Suprapubic skin (tissue), 4 donors: Measurements from ENCODE around the gene CLDN22. TPM values are rescaled to one million over a fixed set of nuclear protein-coding genes. Genes with fewer than 3 reads are reported as not detected.

ENCODE experiments used
- DNase-seq, 2 donors: peaks; one replicate each; pipeline ENCODE4 v3.0.0-alpha.2; 2019; ENCODE audit warnings: low spot score in 2 of 2
- H3K27ac ChIP-seq: fragments of 200-600 bp; sonication (generic); one replicate; pipeline ENCODE4 v1.5.1; 2019
- H3K27me3 ChIP-seq: fragments of 200-600 bp; sonication (generic); one replicate; pipeline ENCODE4 v1.5.1; 2019
- H3K36me3 ChIP-seq: fragments of 200-600 bp; sonication (generic); one replicate; pipeline ENCODE4 v1.5.1; 2019
- H3K4me1 ChIP-seq: fragments of 200-600 bp; sonication (generic); one replicate; pipeline ENCODE4 v1.5.1; 2019
- H3K4me3 ChIP-seq: fragments of 200-600 bp; sonication (generic); one replicate; pipeline ENCODE4 v1.5.1; 2019; ENCODE audit warnings: mild to moderate bottlenecking
- H3K9me3 ChIP-seq: fragments of 200-600 bp; sonication (generic); one replicate; pipeline ENCODE4 v1.5.1; 2019
- EP300 ChIP-seq: sonication (generic); formaldehyde crosslinking; IDR thresholded peaks from one replicate; pipeline ENCODE4 v1.6.1; 2017; ENCODE audit warnings: antibody characterized with exemption
- POLR2A ChIP-seq, 2 donors: fragments of 450-650 bp; IDR thresholded peaks; one replicate each; pipeline ENCODE4 v1.6.1; 2017; ENCODE audit warnings: antibody characterized with exemption in 2 of 2, mild to moderate bottlenecking in 2 of 2, moderate library complexity in 2 of 2
- POLR2AphosphoS5 ChIP-seq, 3 donors: sonication (generic); formaldehyde crosslinking; IDR thresholded peaks; one replicate each; pipeline ENCODE4 v1.6.1; 2017; ENCODE audit warnings: antibody characterized with exemption in 3 of 3
- WGBS: methylation state at CpG from one replicate; pipeline ENCODE4 v1.1.5; 2018; 5-methylcytosine and 5-hydroxymethylcytosine counted together
- total RNA-seq, 4 donors: library from RNA; depleted of rRNA; stranded (reverse); fragments of >200 nt; gene quantifications; one replicate each; pipeline ENCODE4 v1.1.0, GENCODE V29; 2016
- TF ChIP-seq, protein P1 (sequence below), 2 donors: fragments of 200-600 bp in 1 of 2; fragments of 450-650 bp in 1 of 2; sonication (generic) in 1 of 2; IDR thresholded peaks; one replicate each; pipeline ENCODE4 v1.5.1; 2016 to 2019; ENCODE audit warnings: antibody characterized with exemption in 2 of 2, mild to moderate bottlenecking in 1 of 2, moderate library complexity in 1 of 2

CLDN22 gene
- total RNA-seq, 4 donors from 2014 or later, result not detected

DNA sequence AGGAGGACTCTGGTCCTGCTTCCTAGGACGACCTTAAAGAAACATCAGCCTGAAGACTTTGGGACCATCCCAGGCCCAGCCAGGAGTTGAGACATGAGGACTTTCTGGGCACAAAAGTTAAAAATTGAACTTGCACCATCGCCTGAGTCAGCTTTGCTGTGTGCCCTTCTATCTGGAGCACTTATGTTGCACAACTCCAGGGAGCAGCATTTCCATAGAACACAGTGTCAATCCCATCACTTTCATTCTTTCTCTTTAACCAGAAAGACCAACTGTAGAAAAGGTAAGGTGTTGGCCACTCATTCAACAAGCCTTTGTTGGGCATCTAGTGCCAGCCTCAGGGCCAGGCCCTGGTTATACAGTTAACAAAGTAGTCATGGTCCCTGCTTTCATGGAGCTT, 10.8 kb upstream of the CLDN22 start:
- H3K27me3 ChIP-seq, result no peaks in the 10 kb centered on the region
- no peak overlapping the region for H3K4me3 ChIP-seq
- no peaks in the 10 kb centered on the region for H3K9me3 ChIP-seq
- H3K27ac ChIP-seq, result no peak overlapping the region
- WGBS, result 88% methylated on average over 2 of the region's 2 CpGs
- no peaks in the 10 kb centered on the region for H3K36me3 ChIP-seq
- TF ChIP-seq, protein P1, sequence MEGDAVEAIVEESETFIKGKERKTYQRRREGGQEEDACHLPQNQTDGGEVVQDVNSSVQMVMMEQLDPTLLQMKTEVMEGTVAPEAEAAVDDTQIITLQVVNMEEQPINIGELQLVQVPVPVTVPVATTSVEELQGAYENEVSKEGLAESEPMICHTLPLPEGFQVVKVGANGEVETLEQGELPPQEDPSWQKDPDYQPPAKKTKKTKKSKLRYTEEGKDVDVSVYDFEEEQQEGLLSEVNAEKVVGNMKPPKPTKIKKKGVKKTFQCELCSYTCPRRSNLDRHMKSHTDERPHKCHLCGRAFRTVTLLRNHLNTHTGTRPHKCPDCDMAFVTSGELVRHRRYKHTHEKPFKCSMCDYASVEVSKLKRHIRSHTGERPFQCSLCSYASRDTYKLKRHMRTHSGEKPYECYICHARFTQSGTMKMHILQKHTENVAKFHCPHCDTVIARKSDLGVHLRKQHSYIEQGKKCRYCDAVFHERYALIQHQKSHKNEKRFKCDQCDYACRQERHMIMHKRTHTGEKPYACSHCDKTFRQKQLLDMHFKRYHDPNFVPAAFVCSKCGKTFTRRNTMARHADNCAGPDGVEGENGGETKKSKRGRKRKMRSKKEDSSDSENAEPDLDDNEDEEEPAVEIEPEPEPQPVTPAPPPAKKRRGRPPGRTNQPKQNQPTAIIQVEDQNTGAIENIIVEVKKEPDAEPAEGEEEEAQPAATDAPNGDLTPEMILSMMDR (IDR thresholded peaks at IDR 0.05), result no peak
- TF ChIP-seq EP300, result no peak
- TF ChIP-seq POLR2A (IDR thresholded peaks at IDR 0.05), result no peak
- TF ChIP-seq POLR2AphosphoS5 (IDR thresholded peaks at IDR 0.05), result no peak
- H3K4me1 ChIP-seq, result peaks cover 4% of the 10 kb centered on the region
- DNase-seq, result no peak

DNA sequence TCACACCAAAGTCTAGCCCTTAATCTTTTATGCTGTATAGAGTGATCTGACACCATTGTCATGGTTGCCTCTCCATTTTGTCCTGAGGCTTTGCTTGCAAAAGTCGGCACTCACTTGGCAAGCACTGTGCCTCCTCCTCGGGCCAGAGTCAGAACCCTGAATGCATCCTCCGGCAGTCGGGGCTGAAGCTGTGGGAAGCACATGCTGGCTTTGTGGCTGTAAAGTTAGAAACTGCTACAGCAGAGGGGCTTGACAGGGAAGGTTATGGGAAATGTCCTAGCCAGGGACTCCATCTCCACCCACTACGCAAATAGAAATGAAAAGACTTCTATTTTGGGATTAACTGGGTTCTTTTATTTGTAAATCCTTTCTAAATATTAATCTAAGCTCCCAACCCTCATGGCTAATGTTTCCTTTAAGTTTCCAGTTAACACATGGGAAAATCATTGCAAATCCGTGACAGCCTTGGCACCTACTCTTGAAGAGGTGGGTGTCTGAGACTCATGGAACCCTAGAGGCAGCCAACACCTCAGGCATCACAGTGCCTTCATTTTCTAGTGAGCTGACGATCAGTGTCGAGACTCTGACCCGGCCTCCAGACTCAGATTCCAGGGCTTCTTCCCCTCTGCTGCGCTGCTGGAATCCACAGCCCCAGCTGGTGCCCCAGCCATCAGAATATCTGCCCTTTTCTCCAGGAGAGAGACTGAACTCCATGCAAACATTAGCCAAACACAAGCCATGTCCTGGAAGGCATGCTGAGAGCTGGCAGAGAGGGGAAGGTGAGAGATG, 10.1 kb upstream of the CLDN22 start:
- Histone ChIP-seq H3K27me3 (no peaks in the 10 kb centered on the region), H3K4me3 (no peak overlapping the region), H3K36me3 (no peaks in the 10 kb centered on the region), H3K27ac (no peak overlapping the region), H3K9me3 (no peaks in the 10 kb centered on the region), H3K4me1 (no peaks in the 10 kb centered on the region)
- DNase-seq, result no peak
- 72% methylated on average over 10 of the region's 10 CpGs for whole genome bisulfite sequencing
- TF ChIP-seq POLR2AphosphoS5 (IDR thresholded peaks at IDR 0.05) (no peak), POLR2A (IDR thresholded peaks at IDR 0.05) (no peak), EP300 (no peak)
- TF ChIP-seq, protein P1 (IDR thresholded peaks at IDR 0.05), result no peak

DNA sequence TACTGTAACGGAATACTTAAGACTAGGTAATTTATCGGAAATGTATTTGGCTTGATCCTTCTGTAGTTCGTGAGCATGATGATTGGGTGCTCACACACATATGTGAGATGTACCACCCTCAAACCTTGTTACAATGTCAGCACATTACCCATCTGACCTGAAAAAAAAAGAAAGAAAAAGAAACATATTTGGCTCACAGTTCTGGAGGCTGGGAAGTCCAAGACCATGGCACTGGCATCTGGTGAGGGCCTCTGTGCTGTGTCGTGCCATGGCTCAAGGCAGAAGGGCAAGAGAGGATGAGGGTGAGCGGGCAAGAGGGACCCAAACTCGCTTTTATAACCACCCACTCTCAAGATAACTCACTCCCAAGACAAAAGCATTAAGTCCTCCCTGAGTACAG, 9.2 kb upstream of the CLDN22 start:
- DNase-seq, result no peak
- H3K27me3 ChIP-seq, result no peaks in the 10 kb centered on the region
- TF ChIP-seq POLR2A (IDR thresholded peaks at IDR 0.05), result no peak
- no peak for TF ChIP-seq EP300
- TF ChIP-seq POLR2AphosphoS5 (IDR thresholded peaks at IDR 0.05), result no peak
- TF ChIP-seq, protein P1 (IDR thresholded peaks at IDR 0.05), result no peak
- H3K4me1 ChIP-seq, result no peaks in the 10 kb centered on the region
- no peak overlapping the region for H3K27ac ChIP-seq
- H3K9me3 ChIP-seq, result no peaks in the 10 kb centered on the region
- 92% methylated on average over 6 of the region's 6 CpGs for WGBS
- no peaks in the 10 kb centered on the region for H3K36me3 ChIP-seq
- H3K4me3 ChIP-seq, result no peak overlapping the region

DNA sequence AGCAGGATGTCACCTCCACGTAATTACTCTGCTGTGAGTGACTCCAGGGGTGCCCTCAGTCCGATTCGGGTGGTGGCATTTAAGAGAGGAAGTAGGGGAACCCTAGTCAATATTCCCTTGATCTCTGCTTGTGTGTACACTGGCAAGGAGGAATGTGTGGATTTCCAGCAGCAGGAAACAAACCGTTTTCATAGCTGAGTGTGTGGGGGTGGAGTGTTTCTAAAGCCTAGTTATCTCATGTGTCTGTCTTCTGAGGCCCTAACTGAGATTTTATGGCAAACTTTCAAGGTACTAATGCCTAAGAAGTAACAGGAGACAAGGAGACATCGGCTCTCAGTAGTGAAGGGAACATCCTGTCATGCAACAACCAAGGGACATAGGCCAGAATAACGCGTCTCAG, 8.8 kb upstream of the CLDN22 start:
- H3K4me1 ChIP-seq, result no peaks in the 10 kb centered on the region
- no peak overlapping the region for H3K27ac ChIP-seq
- no peaks in the 10 kb centered on the region for H3K36me3 ChIP-seq
- H3K4me3 ChIP-seq, result no peak overlapping the region
- TF ChIP-seq POLR2A (IDR thresholded peaks at IDR 0.05) (no peak), EP300 (no peak), POLR2AphosphoS5 (IDR thresholded peaks at IDR 0.05) (no peak)
- TF ChIP-seq, protein P1 (IDR thresholded peaks at IDR 0.05), result no peak
- no peaks in the 10 kb centered on the region for H3K27me3 ChIP-seq
- H3K9me3 ChIP-seq, result no peaks in the 10 kb centered on the region
- DNase-seq, result no peak
- 69% methylated on average over 7 of the region's 7 CpGs for WGBS

DNA sequence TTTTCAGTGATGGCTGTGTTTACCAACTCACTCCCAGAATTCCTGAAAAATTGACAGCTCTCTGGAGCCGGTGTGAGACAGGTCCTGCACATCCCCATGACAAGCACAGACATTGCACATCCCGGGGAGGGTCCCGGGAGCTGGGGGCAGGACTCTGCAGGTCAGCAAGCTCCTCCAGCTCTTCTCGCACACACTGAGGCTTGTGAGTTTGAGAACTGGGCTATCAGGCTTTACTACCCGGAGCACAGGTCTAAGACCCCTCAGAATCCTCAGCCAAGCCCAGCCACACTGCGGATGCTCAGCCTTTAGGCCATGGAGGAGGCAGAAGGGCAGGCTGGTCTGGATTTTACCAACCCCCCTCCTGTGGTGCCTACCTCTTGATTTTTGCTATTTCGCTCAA, 7.8 kb upstream of the CLDN22 start:
- H3K9me3 ChIP-seq, result no peaks in the 10 kb centered on the region
- no peak for DNase-seq
- TF ChIP-seq POLR2A (IDR thresholded peaks at IDR 0.05), result no peak
- no peak for TF ChIP-seq EP300
- TF ChIP-seq POLR2AphosphoS5 (IDR thresholded peaks at IDR 0.05), result no peak
- TF ChIP-seq, protein P1 (IDR thresholded peaks at IDR 0.05), result no peak
- no peak overlapping the region for H3K27ac ChIP-seq
- no peaks in the 10 kb centered on the region for H3K36me3 ChIP-seq
- H3K4me3 ChIP-seq, result no peak overlapping the region
- H3K27me3 ChIP-seq, result no peaks in the 10 kb centered on the region
- no peaks in the 10 kb centered on the region for H3K4me1 ChIP-seq
- 81% methylated on average over 7 of the region's 7 CpGs for WGBS
